Esophagus muscularis mucosa (tissue), 4 donors: ENCODE results near the gene XCL2.
"Not testable (repeated sequence)": the region's sequence is repeated elsewhere in the genome, so short reads cannot be mapped to it uniquely, and the experiment has no call there.

ENCODE experiments used
- EP300 ChIP-seq: sonication (generic); formaldehyde crosslinking; IDR thresholded peaks from one replicate; pipeline ENCODE4 v1.6.1; 2017; ENCODE audit warnings: antibody characterized with exemption
- POLR2AphosphoS5 ChIP-seq, 2 donors: sonication (generic); formaldehyde crosslinking; IDR thresholded peaks; one replicate each; pipeline ENCODE4 v1.6.1; 2017; ENCODE audit warnings: antibody characterized with exemption in 2 of 2
- TF ChIP-seq, protein P1 (sequence below), 3 experiments: fragments of 200-600 bp in 2 of 3; fragments of 450-650 bp in 1 of 3; sonication (generic) in 2 of 3; IDR thresholded peaks; one replicate each; pipeline ENCODE4 v1.5.1; 2017 to 2019; ENCODE audit warnings: antibody characterized with exemption in 3 of 3, mild to moderate bottlenecking in 2 of 3, moderate library complexity in 1 of 3

DNA sequence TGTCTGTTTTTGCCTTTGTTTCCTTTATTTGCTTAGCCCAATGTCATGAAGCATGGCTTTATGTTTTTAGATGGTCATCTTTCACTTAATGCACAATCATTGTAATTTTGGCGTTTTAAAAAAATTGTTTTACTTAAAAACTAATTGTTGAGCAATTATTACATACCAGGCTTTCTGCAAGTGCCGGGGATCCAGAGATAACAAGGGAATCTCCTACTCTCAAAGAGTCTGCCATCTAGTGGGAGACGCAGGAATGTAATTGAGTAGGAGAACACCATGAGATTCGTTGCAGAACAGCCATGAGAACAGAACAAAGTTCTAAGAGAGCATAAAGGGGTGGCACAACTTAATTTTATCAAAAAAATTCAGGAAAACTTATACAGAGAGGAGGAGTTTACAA lies 30.4 kb upstream of the XCL2 start:
- TF ChIP-seq EP300; POLR2AphosphoS5 (IDR thresholded peaks at IDR 0.05): not testable (repeated sequence)
- TF ChIP-seq, protein P1, sequence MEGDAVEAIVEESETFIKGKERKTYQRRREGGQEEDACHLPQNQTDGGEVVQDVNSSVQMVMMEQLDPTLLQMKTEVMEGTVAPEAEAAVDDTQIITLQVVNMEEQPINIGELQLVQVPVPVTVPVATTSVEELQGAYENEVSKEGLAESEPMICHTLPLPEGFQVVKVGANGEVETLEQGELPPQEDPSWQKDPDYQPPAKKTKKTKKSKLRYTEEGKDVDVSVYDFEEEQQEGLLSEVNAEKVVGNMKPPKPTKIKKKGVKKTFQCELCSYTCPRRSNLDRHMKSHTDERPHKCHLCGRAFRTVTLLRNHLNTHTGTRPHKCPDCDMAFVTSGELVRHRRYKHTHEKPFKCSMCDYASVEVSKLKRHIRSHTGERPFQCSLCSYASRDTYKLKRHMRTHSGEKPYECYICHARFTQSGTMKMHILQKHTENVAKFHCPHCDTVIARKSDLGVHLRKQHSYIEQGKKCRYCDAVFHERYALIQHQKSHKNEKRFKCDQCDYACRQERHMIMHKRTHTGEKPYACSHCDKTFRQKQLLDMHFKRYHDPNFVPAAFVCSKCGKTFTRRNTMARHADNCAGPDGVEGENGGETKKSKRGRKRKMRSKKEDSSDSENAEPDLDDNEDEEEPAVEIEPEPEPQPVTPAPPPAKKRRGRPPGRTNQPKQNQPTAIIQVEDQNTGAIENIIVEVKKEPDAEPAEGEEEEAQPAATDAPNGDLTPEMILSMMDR (IDR thresholded peaks at IDR 0.05) = peak; percentile 42 to 63 (median 56)
